ENCODE data around the gene ORAI3.
"Not testable (repeated sequence)": the region's sequence is repeated elsewhere in the genome, so short reads cannot be mapped to it uniquely, and the experiment has no call there.

The ORAI3 gene

GRCh38 chr16:30924076-30924912, 24.6 kb upstream of the ORAI3 start:
- DNase-seq (ENCODE audit: low read depth in 3 of 3) = no peak

GRCh38 chr16:30924913-30925631, 23.8 kb upstream of the ORAI3 start:
- DNase-seq (ENCODE audit: low read depth in 3 of 3) = no peak

GRCh38 chr16:30925632-30925987, 23.3 kb upstream of the ORAI3 start:
- DNase-seq (ENCODE audit: low read depth in 3 of 3) = no peak

- DNase-seq (ENCODE audit: low read depth in 3 of 3) = no peak
Observed at GRCh38 chr16:30925995-30926811, 22.7 kb upstream of the ORAI3 start.

- DNase-seq (ENCODE audit: low read depth in 3 of 3) = no peak
Observed at GRCh38 chr16:30926937-30927788, 21.7 kb upstream of the ORAI3 start.

GRCh38 chr16:30927789-30928378, 21.0 kb upstream of the ORAI3 start:
- DNase-seq (ENCODE audit: low read depth in 3 of 3) = no peak

GRCh38 chr16:30928390-30928789, 20.5 kb upstream of the ORAI3 start:
- no peak for DNase-seq (ENCODE audit: low read depth in 3 of 3)

GRCh38 chr16:30929167-30929566, 19.7 kb upstream of the ORAI3 start:
- no peak for DNase-seq (ENCODE audit: low read depth in 3 of 3)

- no peak for DNase-seq (ENCODE audit: low read depth in 3 of 3)
Observed at GRCh38 chr16:30930160-30930571, 18.7 kb upstream of the ORAI3 start.

- no peak for DNase-seq (ENCODE audit: low read depth in 3 of 3)
Observed at GRCh38 chr16:30931068-30931650, 17.7 kb upstream of the ORAI3 start.

GRCh38 chr16:30934827-30935557, 13.9 kb upstream of the ORAI3 start:
- DNase-seq (ENCODE audit: low read depth in 3 of 3) = no peak

GRCh38 chr16:30937692-30938091, 11.2 kb upstream of the ORAI3 start:
- DNase-seq (ENCODE audit: low read depth in 3 of 3) = no peak

GRCh38 chr16:30939571-30939970, 9.3 kb upstream of the ORAI3 start:
- DNase-seq (ENCODE audit: low read depth in 3 of 3) = not testable (repeated sequence)

GRCh38 chr16:30941600-30942425, 7.1 kb upstream of the ORAI3 start:
- peak in 1 of 3 experiments; percentile 38 for DNase-seq (ENCODE audit: low read depth in 3 of 3)

GRCh38 chr16:30942426-30942806, 6.5 kb upstream of the ORAI3 start:
- DNase-seq (ENCODE audit: low read depth in 3 of 3) = no peak

- DNase-seq (ENCODE audit: low read depth in 3 of 3) = no peak
Observed at GRCh38 chr16:30944352-30944751, 4.5 kb upstream of the ORAI3 start.

- DNase-seq (ENCODE audit: low read depth in 3 of 3) = no peak
Observed at GRCh38 chr16:30946671-30947540, 2.0 kb upstream of the ORAI3 start.

GRCh38 chr16:30947541-30947858, 1.4 kb upstream of the ORAI3 start:
- DNase-seq (ENCODE audit: low read depth in 3 of 3) = no peak
